Progenitor cell of endocrine pancreas (in vitro differentiated cells): ENCODE data around the gene THEM5. TPM values are rescaled to one million over a fixed set of nuclear protein-coding genes. Genes with fewer than 3 reads are reported as not detected.

Source experiments
- DNase-seq: peaks from one replicate; pipeline ENCODE4 v3.0.0; 2021; ENCODE audit warnings: low spot score; ENCODE audit not compliant: unreplicated experiment
- H3K27ac Mint-ChIP-seq: 2 replicates; pipeline ENCODE4 v1.8.0; 2021; ENCODE audit warnings: mild to moderate bottlenecking, moderate library complexity, mixed read lengths
- H3K27me3 Mint-ChIP-seq: 2 replicates; pipeline ENCODE4 v1.8.0; 2021; ENCODE audit warnings: mixed read lengths
- H3K36me3 Mint-ChIP-seq: 2 replicates; pipeline ENCODE4 v1.8.0; 2022; ENCODE audit warnings: mixed read lengths; ENCODE audit not compliant: insufficient read depth
- H3K4me1 Mint-ChIP-seq: 2 replicates; pipeline ENCODE4 v1.8.0; 2021; ENCODE audit warnings: low read depth, mixed read lengths
- H3K4me3 Mint-ChIP-seq: 2 replicates; pipeline ENCODE4 v1.8.0; 2021; ENCODE audit warnings: low read depth, mild to moderate bottlenecking, moderate library complexity, mixed read lengths
- H3K9me3 Mint-ChIP-seq: 2 replicates; pipeline ENCODE4 v1.8.0; 2021; ENCODE audit warnings: low read depth, mixed read lengths
- CTCF ChIP-seq: fragments of 200-600 bp; sonication (generic); IDR thresholded peaks from one replicate; pipeline ENCODE4 v1.5.0; 2021; ENCODE audit warnings: antibody characterized with exemption, mild to moderate bottlenecking; ENCODE audit not compliant: unreplicated experiment
- total RNA-seq: library from RNA; stranded (reverse); gene quantifications from 2 replicates; pipeline ENCODE4 v1.2.1, GENCODE V29; 2021

The THEM5 gene
- total RNA-seq, 1 donor from 2014 or later, result not detected

- no peak for TF ChIP-seq CTCF
- Mint-ChIP-seq H3K27me3 (peaks cover 16% of the 10 kb centered on the region), H3K36me3 (no peaks in the 10 kb centered on the region), H3K27ac (no peak overlapping the region), H3K4me1 (peaks cover 2% of the 10 kb centered on the region), H3K9me3 (no peaks in the 10 kb centered on the region), H3K4me3 (no peak overlapping the region)
- no peak for DNase-seq
These were observed 38.5 kb downstream of the THEM5 start for GRCh38 chr1:151814971-151815545.

GRCh38 chr1:151814426-151814825 lies 39.1 kb downstream of the THEM5 start:
- H3K36me3 Mint-ChIP-seq, result no peaks in the 10 kb centered on the region
- H3K4me3 Mint-ChIP-seq, result no peak overlapping the region
- no peaks in the 10 kb centered on the region for H3K9me3 Mint-ChIP-seq
- H3K27me3 Mint-ChIP-seq, result peaks cover 16% of the 10 kb centered on the region
- DNase-seq, result no peak
- peaks cover 2% of the 10 kb centered on the region for H3K4me1 Mint-ChIP-seq
- TF ChIP-seq CTCF, result no peak
- no peak overlapping the region for H3K27ac Mint-ChIP-seq

- Mint-ChIP-seq H3K27me3 (peaks cover 20% of the 10 kb centered on the region), H3K4me1 (peaks cover 2% of the 10 kb centered on the region), H3K9me3 (no peaks in the 10 kb centered on the region), H3K27ac (no peak overlapping the region), H3K36me3 (no peaks in the 10 kb centered on the region), H3K4me3 (no peak overlapping the region)
- no peak for TF ChIP-seq CTCF
- no peak for DNase-seq
These were observed 40.1 kb downstream of the THEM5 start for GRCh38 chr1:151813271-151813977.

GRCh38 chr1:151811181-151811580 lies 42.3 kb downstream of the THEM5 start:
- no peaks in the 10 kb centered on the region for H3K36me3 Mint-ChIP-seq
- no peaks in the 10 kb centered on the region for H3K4me1 Mint-ChIP-seq
- H3K27me3 Mint-ChIP-seq, result peaks cover 29% of the 10 kb centered on the region
- H3K27ac Mint-ChIP-seq, result no peak overlapping the region
- no peak overlapping the region for H3K4me3 Mint-ChIP-seq
- TF ChIP-seq CTCF, result no peak
- H3K9me3 Mint-ChIP-seq, result no peaks in the 10 kb centered on the region
- no peak for DNase-seq

- peaks cover 29% of the 10 kb centered on the region for H3K27me3 Mint-ChIP-seq
- no peaks in the 10 kb centered on the region for H3K36me3 Mint-ChIP-seq
- H3K27ac Mint-ChIP-seq, result no peak overlapping the region
- no peak overlapping the region for H3K4me3 Mint-ChIP-seq
- DNase-seq, result no peak
- no peaks in the 10 kb centered on the region for H3K4me1 Mint-ChIP-seq
- no peak for TF ChIP-seq CTCF
- H3K9me3 Mint-ChIP-seq, result no peaks in the 10 kb centered on the region
These were observed 43.4 kb downstream of the THEM5 start for GRCh38 chr1:151809985-151810556.
